Transverse colon (tissue), 4 donors: Measurements from ENCODE around the gene SSH3. TPM values are rescaled to one million over a fixed set of nuclear protein-coding genes. Genes with fewer than 3 reads are reported as not detected.

Experiments
- DNase-seq: peaks from one replicate; pipeline ENCODE4 v3.0.0-alpha.2; 2019
- H3K27ac ChIP-seq, 4 donors: fragments of 200-600 bp; sonication (generic); 2 replicates each; pipeline ENCODE4 v1.5.1; 2016 to 2018; ENCODE audit warnings: inconsistent platforms in 4 of 4
- H3K27me3 ChIP-seq: fragments of 200-600 bp; sonication (generic); 2 replicates; pipeline ENCODE4 v1.5.1; 2017; ENCODE audit warnings: inconsistent platforms
- H3K36me3 ChIP-seq, 4 donors: fragments of 200-600 bp; sonication (generic); 2 replicates each; pipeline ENCODE4 v1.5.1; 2017 to 2019; ENCODE audit warnings: inconsistent platforms in 4 of 4
- H3K4me1 ChIP-seq, 4 donors: fragments of 200-600 bp; sonication (generic); 2 replicates each; pipeline ENCODE4 v1.5.1; 2017 to 2020; ENCODE audit warnings: inconsistent platforms in 4 of 4
- H3K4me3 ChIP-seq, 4 donors: fragments of 200-600 bp; sonication (generic); 1 replicate in 1 of 4; 2 replicates in 3 of 4; pipeline versions ENCODE4 v1.5.1 to v1.6.1; 2017 to 2019; ENCODE audit warnings: inconsistent platforms in 4 of 4
- H3K9me3 ChIP-seq, 2 donors: fragments of 200-600 bp; sonication (generic); 2 replicates each; pipeline ENCODE4 v1.5.1; 2017 to 2019; ENCODE audit warnings: inconsistent platforms in 2 of 2
- CTCF ChIP-seq, 5 experiments: fragments of 200-600 bp in 3 of 5; fragments of 450-650 bp in 2 of 5; sonication (generic) in 3 of 5; IDR thresholded peaks; 1 replicate in 2 of 5; 2 replicates in 3 of 5; pipeline ENCODE4 v1.5.1; 2016 to 2017; ENCODE audit warnings: antibody characterized with exemption in 5 of 5, inconsistent platforms in 3 of 5, mild to moderate bottlenecking in 2 of 5, moderate library complexity in 1 of 5
- EP300 ChIP-seq: sonication (generic); formaldehyde crosslinking; IDR thresholded peaks from one replicate; pipeline ENCODE4 v1.6.1; 2017; ENCODE audit warnings: antibody characterized with exemption, low read depth
- POLR2A ChIP-seq: fragments of 450-650 bp; IDR thresholded peaks from one replicate; pipeline ENCODE4 v1.6.1; 2016; ENCODE audit warnings: antibody characterized with exemption, mild to moderate bottlenecking, moderate library complexity
- POLR2AphosphoS5 ChIP-seq, 3 donors: sonication (generic); formaldehyde crosslinking; IDR thresholded peaks; one replicate each; pipeline ENCODE4 v1.6.1; 2016; ENCODE audit warnings: antibody characterized with exemption in 3 of 3
- whole genome bisulfite sequencing, 2 donors: methylation state at CpG; one replicate each; pipeline ENCODE4 v1.1.5; 2018; ENCODE audit warnings: low coverage in 1 of 2; 5-methylcytosine and 5-hydroxymethylcytosine counted together
- in situ Hi-C, 4 donors: fragments of 200-750 bp; cut with MboI; loops; one replicate each; pipeline versions ENCODE4 v1.15.0 to v1.15.1; 2017; ENCODE audit warnings: low sequenced_read_pairs in 3 of 4, low pct_ligation_motif_present in 1 of 4, low pct_unique_long_range_greater_than_20kb in 1 of 4
- intact Hi-C: fragments of 100-400 bp; cut with DNase I; formaldehyde crosslinking; loops from one replicate; pipeline ENCODE4 v1.15.1; 2023; ENCODE audit warnings: low total_unique reads
- total RNA-seq, 4 donors: library from RNA; depleted of rRNA; stranded (reverse); fragments of >200 nt; gene quantifications; one replicate each; pipeline ENCODE4 v1.1.0, GENCODE V29; 2016

The SSH3 gene
- total RNA-seq, 4 donors from 2014 or later = 73.0 to 174 (median 123) TPM

GRCh38 chr11:67280788-67281551 is 22.4 kb upstream of the SSH3 start:
- in situ Hi-C loops = no loop called here
- intact Hi-C loops = no loop called here
- peak; percentile 7 for DNase-seq
- 93% methylated on average over 30 of the region's 31 CpGs; no CpG with 5 or more reads in 1 of the 2 donors for WGBS, 2 donors
- H3K9me3 ChIP-seq = no peaks in the 10 kb centered on the region
- TF ChIP-seq POLR2A (no peak), POLR2AphosphoS5 (IDR thresholded peaks at IDR 0.05) (no peak), EP300 (no peak), CTCF (IDR thresholded peaks at IDR 0.05) (no peak)
- H3K27ac ChIP-seq = peak overlapping the region in 1 of 4 donors; percentile 6
- no peak overlapping the region for H3K4me3 ChIP-seq
- peaks cover 24 to 32% (median 28%) of the 10 kb centered on the region in 4 donors for H3K4me1 ChIP-seq
- H3K27me3 ChIP-seq = no peaks in the 10 kb centered on the region
- H3K36me3 ChIP-seq = peaks cover 2 to 70% (median 34%) of the 10 kb centered on the region in 4 donors

- intact Hi-C loops (no loop called here), in situ Hi-C loops (no loop called here)
- TF ChIP-seq EP300 = no peak
- TF ChIP-seq POLR2AphosphoS5 (IDR thresholded peaks at IDR 0.05) = no peak
- no peak for TF ChIP-seq CTCF (IDR thresholded peaks at IDR 0.05)
- no peak for TF ChIP-seq POLR2A
- Histone ChIP-seq H3K9me3 (no peaks in the 10 kb centered on the region), H3K36me3 (peaks cover 2 to 73% (median 34%) of the 10 kb centered on the region in 4 donors), H3K27me3 (no peaks in the 10 kb centered on the region), H3K4me1 (peaks cover 18 to 25% (median 23%) of the 10 kb centered on the region in 4 donors), H3K4me3 (no peak overlapping the region), H3K27ac (peak overlapping the region in 1 of 4 donors; percentile 39)
- DNase-seq = peak; percentile 7
- 91 to 100% methylated on average over 3 to 25 of the region's 27 CpGs for WGBS, 2 donors
Observed at GRCh38 chr11:67281552-67282150, 21.7 kb upstream of the SSH3 start.

GRCh38 chr11:67282155-67282875 is 21.0 kb upstream of the SSH3 start:
- in situ Hi-C loops (no loop called here), intact Hi-C loops (no loop called here)
- no peak for TF ChIP-seq EP300
- TF ChIP-seq POLR2AphosphoS5 (IDR thresholded peaks at IDR 0.05) = no peak
- TF ChIP-seq POLR2A = no peak
- Histone ChIP-seq H3K36me3 (peaks cover 2 to 73% (median 34%) of the 10 kb centered on the region in 4 donors), H3K27me3 (no peaks in the 10 kb centered on the region), H3K4me1 (peaks cover 13 to 25% (median 22%) of the 10 kb centered on the region in 4 donors), H3K4me3 (no peak overlapping the region), H3K9me3 (no peaks in the 10 kb centered on the region), H3K27ac (peak overlapping the region; percentile 8 to 51 (median 38))
- peak; percentile 6 for DNase-seq
- 94% methylated on average over 16 of the region's 20 CpGs; no CpG with 5 or more reads in 1 of the 2 donors for WGBS, 2 donors

- Histone ChIP-seq H3K4me3 (no peak overlapping the region), H3K4me1 (peaks cover 15 to 25% (median 22%) of the 10 kb centered on the region in 4 donors), H3K36me3 (peaks cover 2 to 73% (median 34%) of the 10 kb centered on the region in 4 donors), H3K9me3 (no peaks in the 10 kb centered on the region), H3K27me3 (no peaks in the 10 kb centered on the region), H3K27ac (peak overlapping the region; percentile 8 to 51 (median 38))
- 91% methylated on average over 11 of the region's 11 CpGs; no CpG with 5 or more reads in 1 of the 2 donors for WGBS, 2 donors
- intact Hi-C loops = no loop called here
- no peak for DNase-seq
- no peak for TF ChIP-seq CTCF (IDR thresholded peaks at IDR 0.05)
- no peak for TF ChIP-seq POLR2AphosphoS5 (IDR thresholded peaks at IDR 0.05)
- no peak for TF ChIP-seq POLR2A
- no peak for TF ChIP-seq EP300
- in situ Hi-C loops = no loop called here
Observed at GRCh38 chr11:67282876-67283371, 20.4 kb upstream of the SSH3 start.
